ENCODE measurements around the gene WDR31. TPM values are rescaled to one million over a fixed set of nuclear protein-coding genes. Genes with fewer than 3 reads are reported as not detected.
"Not testable (repeated sequence)": the region's sequence is repeated elsewhere in the genome, so short reads cannot be mapped to it uniquely, and the experiment has no call there.

The WDR31 gene
- total RNA-seq, 4 donors from 2014 or later: 1.3 to 2.3 (median 1.8) TPM

DNA sequence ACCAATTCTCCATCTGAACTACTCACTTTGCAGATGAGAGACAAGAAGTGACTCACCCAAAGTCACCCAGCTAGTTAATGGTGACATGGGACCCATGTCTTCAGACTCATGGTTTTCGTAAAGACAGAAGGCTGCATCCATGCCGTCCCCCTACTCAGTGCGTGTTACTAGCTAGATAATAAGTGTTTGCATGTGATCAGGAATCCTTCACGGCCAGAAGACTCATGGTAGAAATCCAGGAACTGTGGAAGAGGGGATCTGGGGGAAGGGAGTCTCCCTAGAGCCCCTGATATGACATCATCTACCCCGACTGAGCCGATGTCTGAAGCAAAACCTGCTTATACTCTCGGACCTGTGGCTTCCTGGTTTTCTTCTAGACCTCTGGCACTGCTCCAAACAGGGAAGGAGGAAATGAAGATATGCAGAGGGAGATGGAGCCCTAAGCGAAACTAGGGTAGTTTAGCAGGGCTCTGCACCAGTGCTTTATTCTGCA lies 40.2 kb downstream of the WDR31 start:
- no peak overlapping the region for H3K4me3 ChIP-seq (ENCODE audit: low read depth, poor library complexity, severe bottlenecking)
- DNase-seq (ENCODE audit: low spot score in 2 of 2): no peak
- TF ChIP-seq, protein P1, sequence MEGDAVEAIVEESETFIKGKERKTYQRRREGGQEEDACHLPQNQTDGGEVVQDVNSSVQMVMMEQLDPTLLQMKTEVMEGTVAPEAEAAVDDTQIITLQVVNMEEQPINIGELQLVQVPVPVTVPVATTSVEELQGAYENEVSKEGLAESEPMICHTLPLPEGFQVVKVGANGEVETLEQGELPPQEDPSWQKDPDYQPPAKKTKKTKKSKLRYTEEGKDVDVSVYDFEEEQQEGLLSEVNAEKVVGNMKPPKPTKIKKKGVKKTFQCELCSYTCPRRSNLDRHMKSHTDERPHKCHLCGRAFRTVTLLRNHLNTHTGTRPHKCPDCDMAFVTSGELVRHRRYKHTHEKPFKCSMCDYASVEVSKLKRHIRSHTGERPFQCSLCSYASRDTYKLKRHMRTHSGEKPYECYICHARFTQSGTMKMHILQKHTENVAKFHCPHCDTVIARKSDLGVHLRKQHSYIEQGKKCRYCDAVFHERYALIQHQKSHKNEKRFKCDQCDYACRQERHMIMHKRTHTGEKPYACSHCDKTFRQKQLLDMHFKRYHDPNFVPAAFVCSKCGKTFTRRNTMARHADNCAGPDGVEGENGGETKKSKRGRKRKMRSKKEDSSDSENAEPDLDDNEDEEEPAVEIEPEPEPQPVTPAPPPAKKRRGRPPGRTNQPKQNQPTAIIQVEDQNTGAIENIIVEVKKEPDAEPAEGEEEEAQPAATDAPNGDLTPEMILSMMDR (IDR thresholded peaks at IDR 0.05): no peak
- TF ChIP-seq POLR2A (IDR thresholded peaks at IDR 0.05): no peak
- WGBS, 2 donors: 47 to 59% methylated on average over 8 of the region's 8 CpGs
- intact Hi-C loops (cut with DNase I; ENCODE audit: low total_unique reads): loop anchor here (10.0 kb wide), 1 partner anchor 355 kb away; no protein-coding TSS in a partner anchor

DNA sequence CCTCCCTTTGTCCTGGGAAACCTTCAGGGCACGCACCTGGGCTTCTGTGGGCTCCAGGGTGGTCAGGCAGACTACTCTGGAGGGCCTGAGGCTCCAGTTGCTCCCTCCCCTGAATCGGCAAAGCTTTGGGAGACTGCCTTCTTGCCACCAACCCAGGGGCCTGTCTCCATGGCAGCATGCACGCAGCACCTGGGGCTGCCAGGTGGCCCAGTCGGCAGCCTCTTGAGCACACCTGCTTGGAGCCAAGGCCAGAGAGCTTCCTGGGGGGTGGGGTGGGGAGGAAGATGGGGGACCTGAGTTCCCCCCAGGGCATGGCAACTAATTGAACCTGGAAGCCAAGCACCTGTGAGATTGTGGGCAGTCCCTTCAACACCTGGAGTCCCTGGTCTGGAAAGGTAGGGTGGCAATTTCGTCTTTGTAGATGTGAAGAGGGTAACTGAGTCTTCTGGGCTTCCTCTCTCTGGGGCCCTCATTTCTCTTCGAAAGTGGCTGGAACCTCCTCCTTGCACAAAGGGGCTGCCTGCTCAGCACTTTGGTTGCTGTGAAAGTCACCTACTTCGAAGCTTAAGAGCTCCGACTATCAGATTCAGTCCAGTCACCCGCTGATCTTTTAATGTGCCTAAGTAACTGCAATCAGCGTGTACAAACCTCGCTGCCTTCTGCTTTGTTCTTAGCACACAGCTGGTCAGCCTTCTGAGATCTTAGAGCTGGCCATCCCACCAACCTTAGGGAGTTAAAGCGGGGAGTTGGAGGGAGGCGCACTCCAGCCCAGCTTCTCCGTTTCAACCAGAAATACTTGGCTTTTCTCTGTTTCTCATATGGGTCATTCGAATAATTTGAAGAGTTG lies 40.9 kb downstream of the WDR31 start:
- DNase-seq (ENCODE audit: low spot score in 2 of 2): no peak
- intact Hi-C loops (cut with DNase I; ENCODE audit: low total_unique reads): loop anchor here (10.0 kb wide), 1 partner anchor 356 kb away; no protein-coding TSS in a partner anchor
- H3K4me3 ChIP-seq (ENCODE audit: low read depth, poor library complexity, severe bottlenecking): no peak overlapping the region
- TF ChIP-seq, protein P1 (IDR thresholded peaks at IDR 0.05): no peak
- TF ChIP-seq POLR2A (IDR thresholded peaks at IDR 0.05): no peak
- 87 to 92% methylated on average over 12 to 15 of the region's 15 CpGs for WGBS, 2 donors

DNA sequence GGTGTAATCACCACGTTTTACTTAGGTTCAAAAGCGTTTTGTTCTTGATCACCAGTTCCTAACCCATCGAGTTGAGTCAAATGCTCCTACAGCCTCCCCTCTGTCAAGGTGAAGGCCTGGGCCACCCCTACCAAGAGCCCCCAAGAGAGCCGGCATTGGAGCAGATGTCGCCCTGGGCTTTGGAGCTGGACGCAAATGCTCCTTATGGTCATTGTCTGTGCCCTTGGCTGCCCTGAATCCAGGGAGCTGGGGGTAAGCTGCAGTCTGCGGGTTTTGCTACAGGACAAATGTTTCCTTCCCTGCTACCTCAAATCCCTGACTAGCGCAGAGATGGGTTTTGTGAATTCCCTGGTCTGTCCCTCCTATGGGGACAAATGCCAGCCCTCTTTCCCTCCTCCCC lies 41.8 kb downstream of the WDR31 start:
- DNase-seq (ENCODE audit: low spot score in 2 of 2): no peak
- intact Hi-C loops (cut with DNase I; ENCODE audit: low total_unique reads): loop anchor here (10.0 kb wide), 1 partner anchor 356 kb away; no protein-coding TSS in a partner anchor
- H3K4me3 ChIP-seq (ENCODE audit: low read depth, poor library complexity, severe bottlenecking): no peak overlapping the region
- 82 to 92% methylated on average over 8 of the region's 8 CpGs for WGBS, 2 donors
- TF ChIP-seq, protein P1 (IDR thresholded peaks at IDR 0.05): no peak
- no peak for TF ChIP-seq POLR2A (IDR thresholded peaks at IDR 0.05)

DNA sequence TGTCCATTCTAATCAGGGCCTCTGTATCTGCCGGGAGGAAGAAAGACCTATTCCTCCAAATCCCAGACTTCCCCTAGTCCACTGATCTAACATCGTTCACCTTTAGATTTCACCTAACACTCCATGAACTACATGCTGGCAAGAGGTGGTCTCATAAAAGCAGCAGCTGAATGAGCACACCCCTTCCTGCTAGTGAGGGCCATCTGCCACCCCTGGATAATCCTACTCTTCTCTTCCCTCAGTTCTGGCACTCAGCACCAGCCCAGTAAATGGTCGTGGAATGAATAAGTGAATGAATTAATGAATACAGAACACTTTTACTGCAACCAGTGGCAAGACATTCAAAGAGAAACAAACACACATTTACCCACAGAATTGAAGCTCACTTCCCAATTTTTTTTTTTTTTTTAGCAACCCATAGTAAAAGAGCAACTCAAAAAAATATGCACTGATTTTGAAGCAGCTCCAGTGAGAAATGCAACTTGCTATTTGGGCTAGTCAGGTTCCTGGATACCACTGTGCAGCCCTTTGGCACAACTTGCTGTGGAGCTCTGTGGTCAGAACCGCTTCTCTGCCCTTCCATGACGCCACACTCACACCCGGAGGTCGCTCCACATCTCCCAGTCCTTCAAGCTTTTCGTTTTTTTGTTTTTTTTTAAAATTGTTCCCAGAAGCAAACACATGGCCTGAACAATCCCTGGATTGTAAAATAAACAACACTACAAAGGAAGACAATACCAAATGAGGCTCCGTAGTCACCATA lies 43.1 kb downstream of the WDR31 start:
- 73 to 79% methylated on average over 9 of the region's 9 CpGs for WGBS, 2 donors
- no peak for TF ChIP-seq POLR2A (IDR thresholded peaks at IDR 0.05)
- intact Hi-C loops (cut with DNase I; ENCODE audit: low total_unique reads): loop anchor here (10.0 kb wide), 1 partner anchor 358 kb away; no protein-coding TSS in a partner anchor
- no peak overlapping the region for H3K4me3 ChIP-seq (ENCODE audit: low read depth, poor library complexity, severe bottlenecking)
- no peak for DNase-seq (ENCODE audit: low spot score in 2 of 2)

DNA sequence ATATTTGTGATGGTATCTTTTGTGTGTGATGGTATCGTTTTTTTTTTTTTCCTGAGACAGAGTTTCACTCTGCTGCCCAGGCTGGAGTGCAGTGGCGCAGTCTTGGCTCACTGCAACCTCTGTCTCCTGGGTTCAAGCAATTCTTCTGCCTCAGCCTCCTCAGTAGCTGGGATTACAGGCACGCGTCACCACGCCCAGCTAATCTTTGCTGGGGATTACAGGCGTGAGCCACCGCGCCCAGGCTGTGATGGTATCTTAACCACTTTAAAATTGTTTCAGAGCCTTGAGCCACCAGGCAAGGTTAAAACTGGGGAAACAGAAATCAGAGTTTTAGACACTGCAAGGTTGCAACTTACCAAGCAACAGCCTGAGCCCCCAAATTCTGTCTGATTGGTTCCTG lies 43.8 kb downstream of the WDR31 start:
- H3K4me3 ChIP-seq (ENCODE audit: low read depth, poor library complexity, severe bottlenecking); DNase-seq (ENCODE audit: low spot score in 2 of 2): not testable (repeated sequence)
- intact Hi-C loops (cut with DNase I; ENCODE audit: low total_unique reads): loop anchor here (10.0 kb wide), 1 partner anchor 359 kb away; no protein-coding TSS in a partner anchor
- WGBS, 2 donors: 79 to 83% methylated on average over 8 of the region's 8 CpGs

DNA sequence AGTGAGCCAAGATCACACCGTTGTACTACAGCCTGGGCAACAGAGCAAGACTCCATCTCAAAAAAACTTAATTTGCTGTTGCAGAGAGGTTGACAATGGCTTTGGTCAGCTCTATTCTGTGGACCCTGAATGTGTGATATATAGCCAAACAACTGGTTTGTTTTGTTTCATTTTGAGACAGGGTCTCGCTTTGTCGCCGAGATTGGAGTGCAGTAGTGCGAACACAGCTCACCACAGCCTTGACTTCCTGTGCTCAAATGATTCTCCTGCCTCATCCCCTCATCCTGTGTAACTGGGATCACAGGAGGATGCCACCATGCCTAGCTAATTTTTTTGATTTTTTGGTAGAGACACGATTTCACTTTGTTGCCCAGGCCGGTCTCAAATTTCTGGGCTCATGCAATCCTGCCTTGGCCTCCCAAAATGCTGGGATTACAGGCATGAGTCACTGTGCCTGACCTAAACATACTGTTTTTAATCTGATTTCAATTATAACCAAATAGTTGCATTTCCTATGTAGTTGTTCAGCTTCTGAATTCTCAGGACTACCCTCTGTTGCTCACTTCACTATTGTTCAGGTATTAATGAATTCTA lies 46.7 kb downstream of the WDR31 start:
- 78 to 84% methylated on average over 7 of the region's 7 CpGs for WGBS, 2 donors
- intact Hi-C loops (cut with DNase I; ENCODE audit: low total_unique reads): loop anchor here (10.0 kb wide), 1 partner anchor 361 kb away; no protein-coding TSS in a partner anchor
- no peak for TF ChIP-seq POLR2A (IDR thresholded peaks at IDR 0.05)
- TF ChIP-seq, protein P1 (IDR thresholded peaks at IDR 0.05): no peak
- H3K4me3 ChIP-seq (ENCODE audit: low read depth, poor library complexity, severe bottlenecking): no peak overlapping the region
- no peak for DNase-seq (ENCODE audit: low spot score in 2 of 2)

Measured in lower leg skin (tissue), 4 donors.